ENCODE results near the gene MRPL37. TPM values are rescaled to one million over a fixed set of nuclear protein-coding genes. Genes with fewer than 3 reads are reported as not detected.

MRPL37 gene
- total RNA-seq, 2 donors from 2014 or later, result 34.9 to 41.8 TPM

DNA sequence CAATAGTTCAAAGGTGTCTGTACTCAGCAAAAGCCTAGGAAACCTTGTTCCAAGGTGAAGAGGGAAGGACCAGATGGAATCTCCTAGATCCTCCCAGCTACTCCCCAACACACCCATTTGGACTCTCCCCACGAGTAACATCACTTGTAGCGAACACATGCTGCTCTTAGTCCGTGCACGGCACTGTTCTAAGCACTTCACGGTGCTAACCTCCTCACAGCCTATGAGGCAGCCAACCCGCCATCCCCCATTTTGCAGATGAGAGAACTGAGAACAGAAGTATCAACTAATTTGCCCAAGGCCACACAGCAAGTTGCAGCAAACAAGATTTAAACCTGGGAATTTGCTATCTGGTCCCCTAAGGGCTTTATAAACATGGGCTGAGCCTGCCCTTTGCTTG lies 24.3 kb downstream of the MRPL37 start:
- Histone ChIP-seq H3K36me3 (replicated peaks in 1 of 2; ENCODE audit: insufficient read depth in 1 of 2, low read depth in 2 of 2) (no peaks in the 10 kb centered on the region), H3K27ac (no peak overlapping the region), H3K4me3 (no peak overlapping the region), H3K27me3 (no peaks in the 10 kb centered on the region), H3K4me1 (peaks cover 26% of the 10 kb centered on the region), H3K9me3 (no peaks in the 10 kb centered on the region)
- WGBS, 2 donors, result 91 to 97% methylated on average over 6 of the region's 6 CpGs
- intact Hi-C loops (cut with DNase I), result no loop called here
- DNase-seq (no peak), ATAC-seq (no peak)
- TF ChIP-seq POLR2A (IDR thresholded peaks at IDR 0.05), result no peak
- TF ChIP-seq CTCF (IDR thresholded peaks at IDR 0.05), result no peak

DNA sequence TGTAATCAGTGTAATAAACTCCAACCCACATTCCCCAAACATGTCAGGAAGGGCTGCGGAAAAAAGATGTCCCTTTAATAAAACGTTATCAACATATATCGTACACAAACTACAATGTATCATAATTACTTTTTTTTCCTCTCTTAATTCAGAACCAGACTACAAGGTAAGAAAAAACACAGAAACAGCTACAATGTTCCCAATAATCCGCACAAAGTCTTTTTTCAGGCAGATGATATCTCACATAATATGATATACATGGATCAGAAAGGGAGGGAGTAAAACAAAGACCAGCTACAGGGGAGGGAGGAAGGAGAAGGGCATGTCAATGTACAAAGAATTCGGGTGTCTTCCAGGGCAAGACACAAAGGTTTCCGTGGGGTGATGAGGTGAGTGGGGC lies 25.4 kb downstream of the MRPL37 start:
- DNase-seq (no peak), ATAC-seq (no peak)
- Histone ChIP-seq H3K9me3 (no peaks in the 10 kb centered on the region), H3K27ac (no peak overlapping the region), H3K4me3 (no peak overlapping the region), H3K27me3 (no peaks in the 10 kb centered on the region), H3K36me3 (replicated peaks in 1 of 2; ENCODE audit: insufficient read depth in 1 of 2, low read depth in 2 of 2) (no peaks in the 10 kb centered on the region), H3K4me1 (peaks cover 14% of the 10 kb centered on the region)
- intact Hi-C loops (cut with DNase I), result no loop called here
- 80 to 86% methylated on average over 6 of the region's 6 CpGs for WGBS, 2 donors
- TF ChIP-seq CTCF (IDR thresholded peaks at IDR 0.05) (no peak), POLR2A (IDR thresholded peaks at IDR 0.05) (no peak)

- no peak for DNase-seq
- intact Hi-C loops (cut with DNase I), result no loop called here
- no peaks in the 10 kb centered on the region for H3K36me3 ChIP-seq (replicated peaks in 1 of 2; ENCODE audit: insufficient read depth in 1 of 2, low read depth in 2 of 2)
- no peak overlapping the region for H3K4me3 ChIP-seq
- no peaks in the 10 kb centered on the region for H3K27me3 ChIP-seq
- no peaks in the 10 kb centered on the region for H3K9me3 ChIP-seq
- no peak for TF ChIP-seq POLR2A (IDR thresholded peaks at IDR 0.05)
- no peak for TF ChIP-seq CTCF (IDR thresholded peaks at IDR 0.05)
- H3K4me1 ChIP-seq, result peaks cover 12% of the 10 kb centered on the region
- ATAC-seq, result no peak
- 85 to 90% methylated on average over 19 to 20 of the region's 20 CpGs for WGBS, 2 donors
- no peak overlapping the region for H3K27ac ChIP-seq
Measured at GRCh38 chr1:54225986-54226559, 26.1 kb downstream of the MRPL37 start.

GRCh38 chr1:54227091-54227602 lies 27.2 kb downstream of the MRPL37 start:
- ATAC-seq (peak; percentile 94), DNase-seq (peak; percentile 80 to 95 (median 90))
- Histone ChIP-seq H3K27me3 (no peaks in the 10 kb centered on the region), H3K4me3 (no peak overlapping the region), H3K27ac (peak overlapping the region; percentile 24 to 56 (median 46)), H3K36me3 (replicated peaks in 1 of 2; ENCODE audit: insufficient read depth in 1 of 2, low read depth in 2 of 2) (no peaks in the 10 kb centered on the region), H3K9me3 (no peaks in the 10 kb centered on the region), H3K4me1 (peaks cover 12% of the 10 kb centered on the region)
- intact Hi-C loops (cut with DNase I), result no loop called here
- TF ChIP-seq CTCF (IDR thresholded peaks at IDR 0.05), result no peak
- peak in 1 of 3 donors; percentile 18 for TF ChIP-seq POLR2A (IDR thresholded peaks at IDR 0.05)
- WGBS, 2 donors, result 54 to 72% methylated on average over 8 of the region's 8 CpGs

- intact Hi-C loops (cut with DNase I), result no loop called here
- Histone ChIP-seq H3K27ac (peak overlapping the region; percentile 24 to 56 (median 46)), H3K27me3 (no peaks in the 10 kb centered on the region), H3K9me3 (no peaks in the 10 kb centered on the region), H3K36me3 (replicated peaks in 1 of 2; ENCODE audit: insufficient read depth in 1 of 2, low read depth in 2 of 2) (no peaks in the 10 kb centered on the region), H3K4me3 (no peak overlapping the region), H3K4me1 (peaks cover 12% of the 10 kb centered on the region)
- DNase-seq, result no peak
- no peak for ATAC-seq
- WGBS, 2 donors, result 71 to 84% methylated on average over 17 of the region's 17 CpGs
- TF ChIP-seq CTCF (IDR thresholded peaks at IDR 0.05) (no peak), POLR2A (IDR thresholded peaks at IDR 0.05) (no peak)
Measured at GRCh38 chr1:54227891-54228310, 27.9 kb downstream of the MRPL37 start.
